ENCODE results near the gene ITGAD.

The ITGAD gene

GRCh38 chr16:31397096-31397660 lies 4.0 kb downstream of the ITGAD start:
- POLR2A ChIA-PET, result no interaction called here
- TF ChIP-seq ZSCAN4 (tag by site-specific recombination; IDR thresholded peaks at IDR 0.05), result no peak
- no peak for TF ChIP-seq ZNF560 (tag by site-specific recombination; IDR thresholded peaks at IDR 0.05; ENCODE audit: borderline replicate concordance)
- TF ChIP-seq ZNF610 (tag by site-specific recombination; IDR thresholded peaks at IDR 0.05; ENCODE audit: borderline replicate concordance), result no peak
- no peak for TF ChIP-seq MYNN (tag by site-specific recombination; IDR thresholded peaks at IDR 0.05; ENCODE audit: borderline replicate concordance)
- TF ChIP-seq ZNF521 (tag by site-specific recombination; IDR thresholded peaks at IDR 0.05), result no peak
- no peak for TF ChIP-seq KLF7 (tag by site-specific recombination; IDR thresholded peaks at IDR 0.05; ENCODE audit: borderline replicate concordance)
- TF ChIP-seq ZNF518A (tag by site-specific recombination; conservative IDR thresholded peaks at IDR 0.05; ENCODE audit: low read depth), result no peak
- no peak for TF ChIP-seq BCL11B (tag by site-specific recombination; IDR thresholded peaks at IDR 0.05; ENCODE audit: low read depth)
- TF ChIP-seq ZNF596 (tag by site-specific recombination; IDR thresholded peaks at IDR 0.05), result no peak
- no peak for TF ChIP-seq ZNF133 (tag by site-specific recombination; IDR thresholded peaks at IDR 0.05)
- no peak for TF ChIP-seq ZNF169 (tag by site-specific recombination; IDR thresholded peaks at IDR 0.05)
- TF ChIP-seq ZNF335 (tag by site-specific recombination; conservative IDR thresholded peaks at IDR 0.05), result no peak
- TF ChIP-seq ZNF791 (tag by site-specific recombination; IDR thresholded peaks at IDR 0.05), result no peak
- no peak for TF ChIP-seq KLF8 (tag by site-specific recombination; IDR thresholded peaks at IDR 0.05)
- no peak for TF ChIP-seq ZFP69B (tag by site-specific recombination; IDR thresholded peaks at IDR 0.05)
- TF ChIP-seq BCL11A (tag by site-specific recombination; IDR thresholded peaks at IDR 0.05; ENCODE audit: low read depth), result no peak
- TF ChIP-seq ZNF2 (tag by site-specific recombination; IDR thresholded peaks at IDR 0.05), result no peak
- no peak for TF ChIP-seq HOXD13 (CRISPR knock-in tag; IDR thresholded peaks at IDR 0.05; ENCODE audit: borderline replicate concordance)
- no peak for TF ChIP-seq WT1 (tag by site-specific recombination; IDR thresholded peaks at IDR 0.05)
- no peak for TF ChIP-seq IKZF3 (tag by site-specific recombination; IDR thresholded peaks at IDR 0.05)
- CTCF ChIA-PET, result no interaction called here
- no peaks in the 10 kb centered on the region for H3K9me3 ChIP-seq (ENCODE audit: control insufficient read depth, insufficient read depth, low read depth, low read length)
- H3K36me3 ChIP-seq (ENCODE audit: control insufficient read depth in 2 of 2, insufficient read depth in 1 of 2, low read length in 2 of 2), result peaks cover 0 to 36% of the 10 kb centered on the region in 2 experiments; a peak in 1 of 3 replicates
- H3K4me1 ChIP-seq (ENCODE audit: control insufficient read depth, insufficient read depth, low read length), result no peaks in the 10 kb centered on the region
- no peak overlapping the region for H3K27ac ChIP-seq (ENCODE audit: extremely low read depth, low read depth, low read length)
- H3K4me3 ChIP-seq (ENCODE audit: low read depth, low read length), result no peak overlapping the region

- Histone ChIP-seq H3K4me3 (ENCODE audit: low read depth, low read length) (no peak overlapping the region), H3K4me1 (ENCODE audit: control insufficient read depth, insufficient read depth, low read length) (no peaks in the 10 kb centered on the region), H3K9me3 (ENCODE audit: control insufficient read depth, insufficient read depth, low read depth, low read length) (no peaks in the 10 kb centered on the region), H3K36me3 (ENCODE audit: control insufficient read depth in 2 of 2, insufficient read depth in 1 of 2, low read length in 2 of 2) (peaks cover 0 to 36% of the 10 kb centered on the region in 2 experiments; a peak in 1 of 3 replicates), H3K27ac (ENCODE audit: extremely low read depth, low read depth, low read length) (no peak overlapping the region)
- TF ChIP-seq ZNF707 (tag by site-specific recombination; IDR thresholded peaks at IDR 0.05), result no peak
- TF ChIP-seq ZIC2 (tag by site-specific recombination; IDR thresholded peaks at IDR 0.05), result peak; percentile 94
- POLR2A ChIA-PET, result no interaction called here
- CTCF ChIA-PET, result no interaction called here
These were observed 4.6 kb downstream of the ITGAD start for GRCh38 chr16:31397701-31398100.
